MCF 10A (cell line): ENCODE results near the gene CENPU. TPM values are rescaled to one million over a fixed set of nuclear protein-coding genes. Genes with fewer than 3 reads are reported as not detected.

ENCODE experiments used
- BruUV-seq: library from RNA; stranded (reverse); fragments of 400-500 nt; replicated peaks from 2 replicates; lab custom pipeline; 2021; lab: Mats Ljungman, UMichigan
- CTCF ChIA-PET: fragments of 300-600 bp; sonication (Branson Sonifier 250); formaldehyde crosslinking; extraction: SDS; loops from one replicate; lab custom pipeline; 2021; ENCODE audit warnings: antibody characterized with exemption, inconsistent platforms; lab: Yijun Ruan, JAX
- POLR2A ChIA-PET: fragments of 300-600, 350-650 bp; sonication (Branson Sonifier 250); formaldehyde crosslinking; extraction: SDS; loops from one replicate; lab custom pipeline; 2020; ENCODE audit warnings: antibody characterized with exemption, inconsistent platforms; lab: Yijun Ruan, JAX
- DNase-seq: peaks from one replicate; pipeline ENCODE4 v3.0.0-alpha.2; 2018; ENCODE audit not compliant: unreplicated experiment
- H3K27ac Mint-ChIP-seq: one replicate; pipeline ENCODE4 v1.8.0; 2022; ENCODE audit warnings: mild to moderate bottlenecking, low read depth, mixed read lengths; ENCODE audit not compliant: unreplicated experiment
- H3K27me3 Mint-ChIP-seq: one replicate; pipeline ENCODE4 v1.8.0; 2022; ENCODE audit warnings: mixed read lengths; ENCODE audit not compliant: insufficient read depth, unreplicated experiment
- H3K36me3 Mint-ChIP-seq: one replicate; pipeline ENCODE4 v1.8.0; 2022; ENCODE audit warnings: mild to moderate bottlenecking, moderate library complexity, mixed read lengths; ENCODE audit not compliant: insufficient read depth, unreplicated experiment
- H3K4me1 Mint-ChIP-seq: one replicate; pipeline ENCODE4 v1.8.0; 2022; ENCODE audit warnings: mixed read lengths; ENCODE audit not compliant: insufficient read depth, unreplicated experiment
- H3K4me3 Mint-ChIP-seq: one replicate; pipeline ENCODE4 v1.8.0; 2022; ENCODE audit warnings: mild to moderate bottlenecking, moderate library complexity, mixed read lengths; ENCODE audit not compliant: unreplicated experiment
- H3K9me3 Mint-ChIP-seq: one replicate; pipeline ENCODE4 v1.8.0; 2022; ENCODE audit warnings: mixed read lengths; ENCODE audit not compliant: unreplicated experiment
- intact Hi-C: fragments of 100-400 bp; cut with micrococcal nuclease; formaldehyde crosslinking; loops from 2 replicates; pipeline ENCODE4 v1.14.1; 2022
- total RNA-seq: library from RNA; stranded (reverse); gene quantifications from 2 replicates; pipeline ENCODE4 v1.2.3, GENCODE V29; 2022
- TF ChIP-seq, protein P1 (sequence below): fragments of 200-600 bp; IDR thresholded peaks from one replicate; pipeline ENCODE4 v1.8.0; 2022; ENCODE audit warnings: antibody characterized with exemption, mild to moderate bottlenecking; ENCODE audit not compliant: unreplicated experiment

CENPU gene
- total RNA-seq, 1 experiment from 2014 or later: 22.3 TPM

DNA sequence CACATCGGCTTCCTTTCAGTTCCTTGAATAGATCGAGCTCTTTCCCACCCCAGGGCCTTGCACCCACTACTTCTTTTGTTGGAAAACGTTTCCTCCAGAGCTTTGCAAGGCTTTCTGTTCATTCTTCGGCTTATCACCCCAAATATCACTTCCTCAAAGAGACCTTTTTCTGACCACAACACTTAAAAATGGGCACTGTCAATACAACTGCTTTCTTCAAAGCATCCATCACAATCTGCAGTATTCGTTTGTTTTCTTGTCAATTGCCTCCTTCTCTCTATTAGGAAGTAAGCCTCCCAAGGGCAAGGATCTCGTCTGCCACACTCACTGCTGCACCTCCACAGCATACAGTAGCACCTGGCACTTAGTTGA, 17.7 kb upstream of the CENPU start:
- TF ChIP-seq, protein P1, sequence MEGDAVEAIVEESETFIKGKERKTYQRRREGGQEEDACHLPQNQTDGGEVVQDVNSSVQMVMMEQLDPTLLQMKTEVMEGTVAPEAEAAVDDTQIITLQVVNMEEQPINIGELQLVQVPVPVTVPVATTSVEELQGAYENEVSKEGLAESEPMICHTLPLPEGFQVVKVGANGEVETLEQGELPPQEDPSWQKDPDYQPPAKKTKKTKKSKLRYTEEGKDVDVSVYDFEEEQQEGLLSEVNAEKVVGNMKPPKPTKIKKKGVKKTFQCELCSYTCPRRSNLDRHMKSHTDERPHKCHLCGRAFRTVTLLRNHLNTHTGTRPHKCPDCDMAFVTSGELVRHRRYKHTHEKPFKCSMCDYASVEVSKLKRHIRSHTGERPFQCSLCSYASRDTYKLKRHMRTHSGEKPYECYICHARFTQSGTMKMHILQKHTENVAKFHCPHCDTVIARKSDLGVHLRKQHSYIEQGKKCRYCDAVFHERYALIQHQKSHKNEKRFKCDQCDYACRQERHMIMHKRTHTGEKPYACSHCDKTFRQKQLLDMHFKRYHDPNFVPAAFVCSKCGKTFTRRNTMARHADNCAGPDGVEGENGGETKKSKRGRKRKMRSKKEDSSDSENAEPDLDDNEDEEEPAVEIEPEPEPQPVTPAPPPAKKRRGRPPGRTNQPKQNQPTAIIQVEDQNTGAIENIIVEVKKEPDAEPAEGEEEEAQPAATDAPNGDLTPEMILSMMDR: no peak
- Mint-ChIP-seq H3K27me3 (no peaks in the 10 kb centered on the region), H3K36me3 (peaks cover 80% of the 10 kb centered on the region), H3K9me3 (no peaks in the 10 kb centered on the region), H3K27ac (peak overlapping the region; percentile 30), H3K4me1 (peaks cover 45% of the 10 kb centered on the region), H3K4me3 (no peak overlapping the region)
- no peak for DNase-seq
- ChIA-PET POLR2A (interaction anchor here (0.7 to 1.7 kb wide), 4 partner anchors 63 to 232 kb away, joined by 3 to 4 read pairs (median 3); no protein-coding TSS in a partner anchor), CTCF (interaction anchor here (0.5 to 1.0 kb wide), 3 partner anchors 8 to 515 kb away, joined by 3 to 4 read pairs (median 3); no protein-coding TSS in a partner anchor)
- intact Hi-C loops: no loop called here
- BruUV-seq: no TSS peak

DNA sequence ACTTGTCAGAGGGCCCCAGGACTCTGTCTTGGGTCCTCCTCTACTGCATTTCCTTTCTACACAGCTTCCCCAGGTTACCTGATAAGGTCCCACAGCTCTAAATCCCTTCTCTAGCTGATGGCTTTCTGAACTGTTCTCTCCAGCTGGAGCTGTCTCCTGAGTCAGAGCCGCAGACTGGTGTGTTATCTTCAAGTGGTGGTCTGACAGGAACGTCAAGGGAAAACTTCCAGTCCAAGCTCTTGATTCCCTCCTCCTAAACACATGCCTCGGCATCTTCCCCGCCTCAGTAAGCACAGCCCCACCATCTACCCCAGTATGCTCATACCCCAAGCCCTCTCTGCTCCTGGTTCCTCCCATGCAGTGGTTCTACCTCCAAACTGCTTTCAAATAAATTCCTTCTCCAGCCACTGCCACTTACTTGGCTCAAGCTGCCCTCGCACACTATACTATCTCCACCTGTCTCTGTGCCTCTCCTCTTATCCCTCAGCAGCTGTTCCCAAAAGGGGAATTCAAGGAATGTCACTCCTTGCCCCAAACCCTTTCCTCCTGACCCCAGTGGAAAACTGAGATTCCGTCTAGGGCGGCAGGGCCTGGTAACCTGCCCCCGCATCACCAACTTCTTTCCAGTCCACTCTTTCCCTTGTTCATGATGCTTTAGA, 17.2 kb upstream of the CENPU start:
- no peak overlapping the region for H3K4me3 Mint-ChIP-seq
- H3K27me3 Mint-ChIP-seq: no peaks in the 10 kb centered on the region
- POLR2A ChIA-PET: interaction anchor here (0.7 to 1.7 kb wide), 3 partner anchors 64 to 233 kb away, joined by 3 to 4 read pairs (median 3); no protein-coding TSS in a partner anchor
- BruUV-seq: no TSS peak
- TF ChIP-seq, protein P1: no peak
- peaks cover 45% of the 10 kb centered on the region for H3K4me1 Mint-ChIP-seq
- DNase-seq: no peak
- CTCF ChIA-PET: interaction anchor here (0.5 to 0.6 kb wide), 2 partner anchors 233 to 516 kb away, joined by 3 read pairs; no protein-coding TSS in a partner anchor
- peak overlapping the region; percentile 30 for H3K27ac Mint-ChIP-seq
- H3K36me3 Mint-ChIP-seq: peaks cover 78% of the 10 kb centered on the region
- intact Hi-C loops: no loop called here
- H3K9me3 Mint-ChIP-seq: no peaks in the 10 kb centered on the region

DNA sequence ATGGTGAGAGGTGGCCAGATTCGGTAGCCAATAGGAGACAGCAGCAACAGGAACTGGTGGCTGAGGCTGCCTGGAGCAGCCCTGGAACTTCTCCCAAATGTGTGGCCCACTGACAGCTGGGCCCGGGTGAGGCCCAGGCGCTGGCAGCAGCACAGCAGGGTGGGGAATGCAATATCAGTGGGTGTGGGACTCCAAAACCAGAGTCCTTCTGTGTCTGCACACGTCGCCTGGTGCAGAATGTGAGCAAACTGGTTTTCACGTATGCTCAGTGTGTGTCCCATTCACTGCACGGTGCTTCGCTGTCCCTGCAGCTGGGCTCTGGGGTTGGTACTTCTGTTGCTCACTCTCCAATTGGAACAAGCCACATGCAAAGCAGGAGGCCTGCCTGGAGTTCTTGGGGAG, 14.4 kb upstream of the CENPU start:
- H3K27ac Mint-ChIP-seq: no peak overlapping the region
- no peaks in the 10 kb centered on the region for H3K27me3 Mint-ChIP-seq
- H3K4me3 Mint-ChIP-seq: no peak overlapping the region
- H3K4me1 Mint-ChIP-seq: peaks cover 28% of the 10 kb centered on the region
- no peaks in the 10 kb centered on the region for H3K9me3 Mint-ChIP-seq
- intact Hi-C loops: loop anchor here (5.0 kb wide), 2 partner anchors 79 to 259 kb away; partner anchors contain the start of gene ACSL1
- peaks cover 56% of the 10 kb centered on the region for H3K36me3 Mint-ChIP-seq
- BruUV-seq: no TSS peak
- DNase-seq: no peak
- TF ChIP-seq, protein P1: no peak
- POLR2A ChIA-PET: interaction anchor here (3.4 kb wide), 1 partner anchor 14 kb away, joined by 35 read pairs; the partner anchor contains the start of gene CENPU
- CTCF ChIA-PET: interaction anchor here (0.7 to 3.1 kb wide), 2 partner anchors 74 to 347 kb away, joined by 3 to 26 read pairs; no protein-coding TSS in a partner anchor
